BE2C (cell line): ENCODE data around the gene MECP2.
A peak's percentile ranks its signal among the peaks of the same experiment; 100 is the strongest.

Source experiments
- DNase-seq: peaks from one replicate; pipeline ENCODE4 v3.0.0-alpha.2; 2020
- H3K27me3 ChIP-seq: fragments of 250-450 bp; sonication (Bioruptor Pico); 2 replicates; pipeline ENCODE4 v1.5.1; 2020; ENCODE audit warnings: mild to moderate bottlenecking
- H3K36me3 ChIP-seq: fragments of 250-450 bp; sonication (Bioruptor Pico); 2 replicates; pipeline ENCODE4 v1.5.1; 2020; ENCODE audit warnings: mild to moderate bottlenecking
- H3K4me1 ChIP-seq: fragments of 250-450 bp; sonication (Bioruptor Pico); 2 replicates; pipeline ENCODE4 v1.5.1; 2020
- H3K4me3 ChIP-seq: 2 replicates; pipeline ENCODE4 v1.5.1; 2011; ENCODE audit warnings: low read depth, low read length
- H3K9me3 ChIP-seq: fragments of 250-450 bp; sonication (Bioruptor Pico); 2 replicates; pipeline ENCODE4 v1.5.1; 2020
- TF ChIP-seq, protein P1 (sequence below): IDR thresholded peaks from 2 replicates; pipeline ENCODE4 v1.5.1; 2012; ENCODE audit warnings: mild to moderate bottlenecking, low read depth, low read length

MECP2 gene

DNA sequence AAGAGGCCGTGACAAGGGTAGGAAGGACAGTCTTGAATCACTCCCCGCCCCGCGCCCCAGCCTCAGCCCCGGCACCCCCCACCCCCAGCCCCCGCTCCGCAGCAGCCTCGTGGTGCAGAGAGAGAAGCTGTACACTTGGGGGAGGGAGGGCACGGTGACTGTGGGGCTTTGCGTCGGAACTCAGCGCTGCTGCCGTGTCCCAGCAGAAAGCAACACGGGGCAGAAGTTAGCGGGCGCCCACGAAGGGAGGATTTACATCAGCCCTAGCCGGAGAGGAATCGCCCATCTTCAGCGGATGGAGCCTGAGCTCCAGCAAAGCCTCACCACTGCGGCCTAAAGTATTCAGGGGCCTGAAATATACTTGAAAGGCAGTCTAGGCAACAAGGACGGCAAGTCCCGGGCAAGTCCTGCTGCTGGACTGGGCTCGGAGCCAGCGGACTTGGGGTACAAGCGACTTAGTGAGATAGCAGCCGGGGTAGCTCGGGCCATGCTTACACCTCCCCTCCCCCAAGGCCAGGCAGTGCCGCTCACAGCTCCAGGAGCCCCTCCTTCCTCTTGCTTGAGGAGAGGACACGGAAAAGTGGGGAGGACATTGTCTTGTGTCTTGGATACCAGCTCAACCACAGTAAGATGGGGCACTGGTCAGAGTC, 28.0 kb upstream of the MECP2 start:
- Histone ChIP-seq H3K9me3 (no peaks in the 10 kb centered on the region), H3K4me1 (no peaks in the 10 kb centered on the region), H3K27me3 (no peaks in the 10 kb centered on the region), H3K36me3 (no peaks in the 10 kb centered on the region), H3K4me3 (no peak overlapping the region)
- DNase-seq, result no peak
- TF ChIP-seq, protein P1, sequence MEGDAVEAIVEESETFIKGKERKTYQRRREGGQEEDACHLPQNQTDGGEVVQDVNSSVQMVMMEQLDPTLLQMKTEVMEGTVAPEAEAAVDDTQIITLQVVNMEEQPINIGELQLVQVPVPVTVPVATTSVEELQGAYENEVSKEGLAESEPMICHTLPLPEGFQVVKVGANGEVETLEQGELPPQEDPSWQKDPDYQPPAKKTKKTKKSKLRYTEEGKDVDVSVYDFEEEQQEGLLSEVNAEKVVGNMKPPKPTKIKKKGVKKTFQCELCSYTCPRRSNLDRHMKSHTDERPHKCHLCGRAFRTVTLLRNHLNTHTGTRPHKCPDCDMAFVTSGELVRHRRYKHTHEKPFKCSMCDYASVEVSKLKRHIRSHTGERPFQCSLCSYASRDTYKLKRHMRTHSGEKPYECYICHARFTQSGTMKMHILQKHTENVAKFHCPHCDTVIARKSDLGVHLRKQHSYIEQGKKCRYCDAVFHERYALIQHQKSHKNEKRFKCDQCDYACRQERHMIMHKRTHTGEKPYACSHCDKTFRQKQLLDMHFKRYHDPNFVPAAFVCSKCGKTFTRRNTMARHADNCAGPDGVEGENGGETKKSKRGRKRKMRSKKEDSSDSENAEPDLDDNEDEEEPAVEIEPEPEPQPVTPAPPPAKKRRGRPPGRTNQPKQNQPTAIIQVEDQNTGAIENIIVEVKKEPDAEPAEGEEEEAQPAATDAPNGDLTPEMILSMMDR, result no peak

DNA sequence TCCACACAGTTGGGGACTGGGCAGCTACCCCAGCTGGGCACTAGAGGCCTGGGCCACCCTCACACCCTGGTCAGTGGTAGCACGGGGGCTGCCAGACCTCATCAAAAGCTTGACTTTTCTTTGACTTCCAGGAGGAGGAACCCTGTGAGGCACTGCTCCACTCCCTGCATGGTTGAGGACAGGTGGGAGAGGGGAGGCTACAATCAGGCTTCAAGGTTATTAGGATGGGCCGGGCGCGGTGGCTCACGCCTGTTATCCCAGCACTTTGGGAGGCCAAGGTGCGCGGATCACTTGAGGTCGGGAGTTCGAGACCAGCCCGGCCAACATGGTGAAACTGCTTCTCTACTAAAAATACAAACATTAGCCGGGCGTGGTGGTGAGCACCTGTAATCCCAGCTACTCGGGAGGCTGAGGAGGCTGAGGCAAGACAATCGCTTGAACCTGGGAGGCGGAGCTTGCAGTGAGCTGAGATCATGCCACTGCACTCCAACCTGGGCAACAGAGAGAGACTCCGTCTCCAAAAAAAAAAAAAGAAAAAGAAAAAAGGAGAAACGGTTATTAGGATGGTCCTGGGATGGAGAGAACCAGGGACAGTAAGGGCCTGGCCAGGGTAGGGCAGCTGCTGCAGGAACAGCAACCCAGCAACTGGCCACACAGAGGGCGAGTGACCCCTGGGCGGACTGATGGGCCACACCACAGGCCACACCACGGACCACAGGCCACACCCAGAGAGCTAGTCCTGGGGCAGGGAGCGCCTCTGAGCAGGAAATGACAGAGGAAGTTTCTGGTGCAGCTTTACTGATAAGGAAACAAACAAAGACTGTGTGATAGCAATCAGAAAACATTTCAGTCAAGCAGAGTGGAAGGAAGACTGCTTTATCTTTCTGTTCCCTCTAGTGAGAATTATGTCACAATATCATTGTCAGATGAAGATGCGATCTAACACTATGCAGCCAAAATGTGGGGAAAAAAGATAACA, 26.0 kb upstream of the MECP2 start:
- no peaks in the 10 kb centered on the region for H3K27me3 ChIP-seq
- H3K9me3 ChIP-seq, result no peaks in the 10 kb centered on the region
- no peaks in the 10 kb centered on the region for H3K4me1 ChIP-seq
- DNase-seq, result peak; percentile 27
- no peaks in the 10 kb centered on the region for H3K36me3 ChIP-seq
- TF ChIP-seq, protein P1, result no peak
- H3K4me3 ChIP-seq, result no peak overlapping the region

DNA sequence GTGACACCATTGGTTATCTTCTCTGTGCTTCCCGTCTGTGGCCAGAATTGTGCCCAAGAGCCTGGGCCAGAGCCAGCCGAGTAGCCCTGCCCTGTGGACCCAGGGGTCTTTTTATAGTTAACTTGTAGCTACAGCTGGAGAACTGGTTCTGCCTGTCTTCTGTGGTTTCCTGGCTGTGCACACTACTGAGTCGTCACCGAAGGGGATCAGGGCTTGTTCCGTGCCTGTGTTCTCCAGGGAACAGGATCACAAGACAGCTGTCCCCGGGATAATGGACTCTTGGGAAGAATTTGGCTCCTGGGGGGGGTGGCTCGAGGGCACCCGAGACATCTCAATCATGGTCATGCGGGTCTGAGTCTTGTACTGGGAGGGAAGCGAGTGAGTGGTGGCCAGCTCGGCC, 24.4 kb upstream of the MECP2 start:
- H3K9me3 ChIP-seq, result no peaks in the 10 kb centered on the region
- H3K4me1 ChIP-seq, result no peaks in the 10 kb centered on the region
- no peaks in the 10 kb centered on the region for H3K27me3 ChIP-seq
- DNase-seq, result no peak
- TF ChIP-seq, protein P1, result no peak
- H3K36me3 ChIP-seq, result no peaks in the 10 kb centered on the region
- H3K4me3 ChIP-seq, result no peak overlapping the region

DNA sequence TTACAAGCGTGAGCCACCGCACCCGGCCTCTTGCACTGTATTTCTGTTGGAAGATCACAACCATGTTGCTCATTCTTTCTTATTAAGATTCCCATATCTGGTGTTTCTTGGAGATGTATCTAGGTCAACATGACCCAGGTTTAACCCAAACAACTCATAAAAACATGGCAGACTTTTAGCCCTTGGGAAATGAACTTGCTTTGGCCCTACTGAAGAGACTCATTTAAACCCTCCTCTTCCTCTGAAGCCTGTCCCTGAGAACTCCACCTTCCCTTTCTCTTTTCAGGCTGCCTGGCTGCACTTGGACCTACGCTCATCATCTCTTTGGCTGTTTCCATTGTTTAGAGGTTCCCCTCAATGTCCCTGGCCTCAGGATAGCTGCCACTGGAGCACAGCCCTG, 23.7 kb upstream of the MECP2 start:
- Histone ChIP-seq H3K36me3 (no peaks in the 10 kb centered on the region), H3K9me3 (no peaks in the 10 kb centered on the region), H3K4me3 (no peak overlapping the region), H3K4me1 (no peaks in the 10 kb centered on the region; the same call in 1 of the 2 replicates), H3K27me3 (no peaks in the 10 kb centered on the region)
- TF ChIP-seq, protein P1, result no peak
- DNase-seq, result no peak

DNA sequence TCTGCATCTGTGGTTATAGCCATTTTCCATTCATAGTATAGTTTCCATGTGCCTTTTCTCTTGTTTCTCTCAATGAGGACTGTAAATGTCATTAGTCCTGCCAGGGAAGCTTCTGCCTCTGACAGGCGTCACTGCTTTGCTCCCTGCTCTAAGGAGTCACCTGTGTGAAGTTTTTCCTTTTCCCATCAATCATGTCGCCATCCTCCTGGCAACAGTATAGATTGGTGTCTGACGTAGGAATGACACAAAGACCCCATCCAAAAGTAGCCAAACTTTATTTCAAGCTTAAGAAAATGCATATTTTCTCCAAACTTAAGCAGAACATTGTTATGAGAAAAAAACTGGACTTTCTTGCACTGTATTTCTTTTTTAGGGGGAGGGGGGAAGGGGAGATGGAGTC, 23.1 kb upstream of the MECP2 start:
- Histone ChIP-seq H3K4me1 (no peaks in the 10 kb centered on the region; the same call in 1 of the 2 replicates), H3K27me3 (no peaks in the 10 kb centered on the region)
- TF ChIP-seq, protein P1, result no peak

DNA sequence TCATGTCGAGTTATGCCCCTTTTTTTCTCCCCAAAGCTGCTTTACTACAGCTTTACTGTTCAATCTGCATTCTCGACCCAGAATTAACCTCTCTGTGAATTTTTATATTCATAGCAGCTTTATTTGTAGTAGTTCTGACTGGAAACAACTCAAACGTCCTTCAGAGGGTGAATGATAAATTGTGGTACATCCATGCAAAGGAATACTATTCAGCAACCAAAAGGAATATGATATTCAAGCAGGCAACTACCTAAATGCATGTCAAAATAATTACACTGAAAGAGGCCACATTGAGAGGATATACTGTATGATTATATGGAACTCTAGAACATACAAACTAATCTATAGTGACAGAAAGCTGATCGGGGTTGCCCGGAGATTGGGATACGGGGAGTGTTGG, 20.0 kb upstream of the MECP2 start:
- H3K4me1 ChIP-seq, result no peaks in the 10 kb centered on the region; the same call in 1 of the 2 replicates
- no peaks in the 10 kb centered on the region for H3K36me3 ChIP-seq
- TF ChIP-seq, protein P1, result no peak
- no peak overlapping the region for H3K4me3 ChIP-seq
- H3K27me3 ChIP-seq, result no peaks in the 10 kb centered on the region
- no peak for DNase-seq
- no peaks in the 10 kb centered on the region for H3K9me3 ChIP-seq

More for the DNA sequence above, 23.1 kb upstream of the MECP2 start:
- no peak for DNase-seq
- Histone ChIP-seq H3K4me3 (no peak overlapping the region), H3K9me3 (no peaks in the 10 kb centered on the region), H3K36me3 (no peaks in the 10 kb centered on the region)
